Measurements from ENCODE around the gene MCOLN3.

The MCOLN3 gene

DNA sequence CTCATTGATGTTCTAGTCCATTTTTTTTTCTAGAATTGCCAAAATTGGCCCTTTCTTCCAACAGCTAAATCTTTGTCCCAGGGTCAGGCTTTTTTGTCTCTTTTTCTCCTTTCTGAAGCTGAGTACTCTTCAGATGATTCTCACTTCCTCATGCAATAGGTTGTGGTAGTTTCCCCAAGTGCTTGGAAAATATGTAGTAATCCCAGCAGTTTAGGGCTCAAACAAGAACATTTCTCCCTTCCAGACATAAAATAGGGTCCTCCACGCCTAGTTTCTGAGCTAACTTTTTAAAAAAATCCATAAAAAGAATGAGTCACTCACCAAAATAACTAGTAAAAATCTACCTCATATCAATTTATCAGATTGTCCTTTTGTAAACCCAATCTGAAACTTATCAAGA lies 10.0 kb upstream of the MCOLN3 start:
- H3K4me3 ChIP-seq (ENCODE audit: low read depth, low read length): no peak overlapping the region
- DNase-seq (ENCODE audit: low read depth, low spot score): no peak
- TF ChIP-seq, protein P1, sequence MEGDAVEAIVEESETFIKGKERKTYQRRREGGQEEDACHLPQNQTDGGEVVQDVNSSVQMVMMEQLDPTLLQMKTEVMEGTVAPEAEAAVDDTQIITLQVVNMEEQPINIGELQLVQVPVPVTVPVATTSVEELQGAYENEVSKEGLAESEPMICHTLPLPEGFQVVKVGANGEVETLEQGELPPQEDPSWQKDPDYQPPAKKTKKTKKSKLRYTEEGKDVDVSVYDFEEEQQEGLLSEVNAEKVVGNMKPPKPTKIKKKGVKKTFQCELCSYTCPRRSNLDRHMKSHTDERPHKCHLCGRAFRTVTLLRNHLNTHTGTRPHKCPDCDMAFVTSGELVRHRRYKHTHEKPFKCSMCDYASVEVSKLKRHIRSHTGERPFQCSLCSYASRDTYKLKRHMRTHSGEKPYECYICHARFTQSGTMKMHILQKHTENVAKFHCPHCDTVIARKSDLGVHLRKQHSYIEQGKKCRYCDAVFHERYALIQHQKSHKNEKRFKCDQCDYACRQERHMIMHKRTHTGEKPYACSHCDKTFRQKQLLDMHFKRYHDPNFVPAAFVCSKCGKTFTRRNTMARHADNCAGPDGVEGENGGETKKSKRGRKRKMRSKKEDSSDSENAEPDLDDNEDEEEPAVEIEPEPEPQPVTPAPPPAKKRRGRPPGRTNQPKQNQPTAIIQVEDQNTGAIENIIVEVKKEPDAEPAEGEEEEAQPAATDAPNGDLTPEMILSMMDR (IDR thresholded peaks at IDR 0.05; ENCODE audit: low read depth, low read length): no peak
- in situ Hi-C loops (cut with HindIII; ENCODE audit: low sequenced_read_pairs): no loop called here

DNA sequence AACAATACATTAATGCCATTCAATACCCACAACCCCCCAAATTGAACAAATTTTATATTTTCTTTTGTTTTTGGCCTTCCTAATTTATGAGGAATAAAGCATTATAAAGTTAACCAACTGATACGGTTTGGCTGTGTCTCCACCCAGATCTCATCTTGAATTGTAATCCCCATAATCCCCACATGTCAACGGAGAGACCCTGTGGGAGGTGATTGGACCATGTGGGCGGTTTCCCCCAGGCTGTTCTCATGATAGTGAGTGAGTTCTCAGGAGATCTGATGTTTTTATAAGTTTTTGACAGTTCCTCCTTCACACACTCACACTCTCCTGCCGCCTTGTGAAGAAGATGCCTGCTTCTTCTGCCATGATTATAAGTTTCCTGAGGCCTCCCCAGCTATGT lies 6.4 kb upstream of the MCOLN3 start:
- in situ Hi-C loops (cut with HindIII; ENCODE audit: low sequenced_read_pairs): no loop called here

DNA sequence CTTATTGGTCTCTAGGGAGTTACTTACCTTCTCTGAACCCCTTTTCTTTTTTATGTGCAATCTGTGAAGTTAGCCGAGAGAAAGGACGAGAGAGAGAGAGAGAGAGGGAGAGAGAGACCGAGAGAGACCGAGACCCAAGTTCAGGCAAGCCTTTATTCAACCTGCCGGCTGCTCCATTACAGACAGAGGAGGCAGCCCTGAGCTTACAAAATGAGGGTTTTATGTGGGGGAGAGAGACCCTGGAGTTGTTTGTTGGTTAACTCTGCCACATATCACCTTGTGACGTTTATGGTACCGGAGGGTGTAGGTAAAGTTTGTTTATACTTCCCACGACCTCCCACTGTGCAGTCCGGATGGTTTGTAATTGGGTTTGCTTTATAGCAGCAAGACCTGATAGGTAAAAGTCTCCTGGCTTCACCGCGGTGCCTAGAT lies 1.5 kb upstream of the MCOLN3 start:
- DNase-seq (ENCODE audit: low read depth, low spot score): no peak
- H3K4me3 ChIP-seq (ENCODE audit: low read depth, low read length): no peak overlapping the region
- in situ Hi-C loops (cut with HindIII; ENCODE audit: low sequenced_read_pairs): no loop called here
- TF ChIP-seq, protein P1 (IDR thresholded peaks at IDR 0.05; ENCODE audit: low read depth, low read length): no peak

More for the DNA sequence above, 6.4 kb upstream of the MCOLN3 start:
- no peak overlapping the region for H3K4me3 ChIP-seq (ENCODE audit: low read depth, low read length)
- DNase-seq (ENCODE audit: low read depth, low spot score): no peak
- TF ChIP-seq, protein P1 (IDR thresholded peaks at IDR 0.05; ENCODE audit: low read depth, low read length): no peak

DNA sequence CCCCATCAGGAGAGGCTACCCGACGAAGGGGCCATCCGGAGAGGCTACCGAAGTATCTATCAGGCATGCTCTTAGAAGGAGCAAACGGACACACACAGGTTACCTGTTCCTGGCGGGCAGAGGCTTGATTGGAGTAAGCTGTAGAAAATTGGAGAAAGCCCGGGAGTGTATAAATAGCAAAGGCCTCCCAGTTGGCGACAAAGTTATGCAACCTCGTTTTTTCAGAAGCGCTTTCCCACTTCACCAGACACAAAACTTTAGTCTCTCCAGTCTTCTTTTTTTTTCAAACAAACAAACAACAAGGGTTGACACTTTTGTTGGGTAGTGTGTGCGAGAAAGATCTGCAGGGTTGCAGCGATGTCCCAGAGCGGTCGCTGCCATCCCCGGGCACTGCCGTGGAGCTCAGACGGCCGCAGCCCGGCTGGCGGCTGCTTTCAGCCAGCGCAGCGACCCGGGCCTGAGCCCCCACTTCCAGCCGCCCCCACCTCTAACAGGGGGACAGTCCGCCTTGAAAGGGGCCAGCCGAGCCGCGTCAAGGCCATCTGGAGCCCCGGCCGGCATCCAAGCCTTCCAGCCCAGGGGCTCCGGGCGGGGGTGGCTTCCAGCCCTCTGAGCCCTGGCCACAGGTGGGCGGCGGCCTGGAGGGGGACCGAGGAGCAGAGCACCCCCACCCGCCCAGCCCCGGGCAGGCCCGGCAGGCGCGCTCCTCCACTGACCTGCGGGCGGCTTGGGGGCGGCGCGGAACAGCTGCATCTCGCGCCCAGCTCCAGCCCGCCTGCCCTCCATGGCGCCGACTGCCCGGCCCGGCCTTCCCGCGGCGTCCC lies 616 bp downstream of the MCOLN3 start:
- peak overlapping the region; percentile 1 for H3K4me3 ChIP-seq (ENCODE audit: low read depth, low read length)
- in situ Hi-C loops (cut with HindIII; ENCODE audit: low sequenced_read_pairs): no loop called here
- DNase-seq (ENCODE audit: low read depth, low spot score): no peak
- TF ChIP-seq, protein P1 (IDR thresholded peaks at IDR 0.05; ENCODE audit: low read depth, low read length): no peak

DNA sequence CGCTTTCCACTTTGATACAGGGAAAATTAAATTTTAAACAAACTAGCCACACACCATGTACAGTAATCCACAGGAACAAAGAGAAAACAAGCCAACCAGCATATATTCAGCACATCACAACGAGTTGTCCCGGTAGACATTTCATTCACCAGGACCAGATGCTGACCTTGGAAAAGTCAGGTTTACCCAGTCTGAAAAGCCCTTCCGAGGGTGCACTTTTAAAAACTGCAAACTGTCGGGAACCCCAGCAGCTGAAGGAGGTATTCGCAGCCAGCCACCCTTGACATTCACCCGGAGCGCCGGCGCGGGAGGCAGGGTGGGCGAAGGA lies 1.2 kb downstream of the MCOLN3 start:
- in situ Hi-C loops (cut with HindIII; ENCODE audit: low sequenced_read_pairs): no loop called here
- DNase-seq (ENCODE audit: low read depth, low spot score): no peak

DNA sequence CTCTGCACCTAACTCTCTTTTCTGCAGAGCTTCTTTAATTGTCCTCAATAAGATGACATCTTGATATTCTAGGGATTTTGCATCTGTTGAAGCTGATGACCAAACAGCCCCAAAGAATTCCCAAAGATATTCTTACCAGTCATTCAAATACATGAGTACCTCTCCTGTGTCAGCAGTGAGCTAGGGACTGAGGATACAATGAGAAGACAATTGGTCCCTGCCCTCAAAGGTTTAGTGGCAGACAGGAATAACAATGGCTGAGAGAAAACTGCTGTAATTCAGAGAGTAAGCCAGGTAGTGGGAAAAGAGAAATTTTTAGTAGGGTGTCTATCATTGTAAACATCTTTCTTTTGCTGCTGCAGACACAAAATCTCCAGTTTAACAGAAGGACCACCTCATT lies 5.9 kb downstream of the MCOLN3 start:
- in situ Hi-C loops (cut with HindIII; ENCODE audit: low sequenced_read_pairs): no loop called here
- DNase-seq (ENCODE audit: low read depth, low spot score): no peak
- TF ChIP-seq, protein P1 (IDR thresholded peaks at IDR 0.05; ENCODE audit: low read depth, low read length): no peak
- no peak overlapping the region for H3K4me3 ChIP-seq (ENCODE audit: low read depth, low read length)

More for the DNA sequence above, 1.2 kb downstream of the MCOLN3 start:
- H3K4me3 ChIP-seq (ENCODE audit: low read depth, low read length): no peak overlapping the region
- TF ChIP-seq, protein P1 (IDR thresholded peaks at IDR 0.05; ENCODE audit: low read depth, low read length): no peak

Data from astrocyte of the spinal cord (primary cell).